ENCODE results near the gene ZSCAN18.
A peak's percentile ranks its signal among the peaks of the same experiment; 100 is the strongest.

ZSCAN18 gene

GRCh38 chr19:58063712-58064111, 34.3 kb downstream of the ZSCAN18 start:
- H3K4me3 ChIP-seq (ENCODE audit: control insufficient read depth, low read depth, low read length): no peak overlapping the region
- TF ChIP-seq CTCF (conservative IDR thresholded peaks at IDR 0.05; ENCODE audit: control insufficient read depth, insufficient read depth, low read depth, low read length): no peak
- DNase-seq (ENCODE audit: low read depth): no peak

- DNase-seq (ENCODE audit: low read depth): no peak
- TF ChIP-seq CTCF (conservative IDR thresholded peaks at IDR 0.05; ENCODE audit: control insufficient read depth, insufficient read depth, low read depth, low read length): no peak
- no peak overlapping the region for H3K4me3 ChIP-seq (ENCODE audit: control insufficient read depth, low read depth, low read length)
Measured at GRCh38 chr19:58060231-58060630, 37.8 kb downstream of the ZSCAN18 start.

DNA sequence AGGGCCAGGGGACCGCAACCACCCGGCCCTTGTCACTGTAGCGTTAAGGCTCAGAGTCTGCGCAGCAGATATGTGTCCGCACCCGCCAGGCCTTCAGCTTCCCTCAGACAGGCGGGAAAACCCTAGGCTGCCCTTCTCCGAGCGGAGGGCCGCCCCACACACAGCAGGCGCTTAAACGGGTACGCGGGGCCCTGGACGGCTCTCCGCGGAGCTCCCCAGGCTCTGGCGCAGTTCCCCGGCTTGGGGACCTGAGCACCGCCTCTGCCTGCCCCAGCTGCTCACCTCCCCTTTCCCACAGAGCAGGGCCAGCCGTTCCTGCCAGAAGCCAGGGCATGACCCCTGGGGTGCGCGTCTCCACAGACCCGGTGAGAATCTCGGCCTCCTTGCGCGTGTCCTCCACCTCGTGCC, 38.4 kb downstream of the ZSCAN18 start:
- peak overlapping the region; percentile 43 for H3K4me3 ChIP-seq (ENCODE audit: control insufficient read depth, low read depth, low read length)
- TF ChIP-seq CTCF (conservative IDR thresholded peaks at IDR 0.05; ENCODE audit: control insufficient read depth, insufficient read depth, low read depth, low read length): no peak
- no peak for DNase-seq (ENCODE audit: low read depth)

GRCh38 chr19:58059003-58059670, 38.9 kb downstream of the ZSCAN18 start, which contains the start of gene ZNF135:
Gene ZNF135, plus strand, starts transcription at chr19:58059282. Its CDS starts 721 bp downstream, at chr19:58060003.
- H3K4me3 ChIP-seq (ENCODE audit: control insufficient read depth, low read depth, low read length): peak within 1 kb of the TSS; percentile 43
- peak; percentile 73 for DNase-seq (ENCODE audit: low read depth)
- no peak for TF ChIP-seq CTCF (conservative IDR thresholded peaks at IDR 0.05; ENCODE audit: control insufficient read depth, insufficient read depth, low read depth, low read length)

- DNase-seq (ENCODE audit: low read depth): no peak
- no peak for TF ChIP-seq CTCF (conservative IDR thresholded peaks at IDR 0.05; ENCODE audit: control insufficient read depth, insufficient read depth, low read depth, low read length)
- no peak overlapping the region for H3K4me3 ChIP-seq (ENCODE audit: control insufficient read depth, low read depth, low read length)
Measured at GRCh38 chr19:58058467-58058866, 39.6 kb downstream of the ZSCAN18 start.

DNA sequence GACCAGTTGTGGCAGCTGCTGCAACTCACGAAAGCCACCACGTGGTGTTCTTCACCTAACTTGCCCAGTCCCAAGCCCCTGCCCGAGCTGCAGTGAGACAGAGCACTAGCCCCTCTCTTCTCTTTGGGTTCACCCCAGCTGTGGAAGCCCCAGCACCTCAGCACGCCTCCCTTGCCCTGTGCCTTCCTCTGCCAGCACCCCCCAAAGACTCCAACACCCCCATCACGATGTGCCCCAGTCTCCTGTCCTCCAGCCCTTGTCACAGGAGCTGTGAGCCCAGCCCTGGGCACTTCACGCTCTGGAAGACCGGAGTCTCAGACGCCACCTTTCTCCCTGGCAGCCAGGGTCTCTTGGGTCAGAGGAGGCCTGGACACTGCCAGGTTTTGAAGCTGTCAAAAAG, 41.2 kb downstream of the ZSCAN18 start:
- no peak for TF ChIP-seq CTCF (conservative IDR thresholded peaks at IDR 0.05; ENCODE audit: control insufficient read depth, insufficient read depth, low read depth, low read length)
- no peak overlapping the region for H3K4me3 ChIP-seq (ENCODE audit: control insufficient read depth, low read depth, low read length)
- no peak for DNase-seq (ENCODE audit: low read depth)
